Stimulated activated CD4-positive, alpha-beta T cell treated with anti-CD3 and anti-CD28 coated beads, Interleukin-1b, Interleukin-23, amount 100 ng/mL, for 48 hours (primary cell): ENCODE measurements around the gene LRRIQ4.
A peak's percentile ranks its signal among the peaks of the same experiment; 100 is the strongest.

Experiments
- DNase-seq: peaks from one replicate; pipeline ENCODE4 v3.0.0-alpha.2; 2020

Gene LRRIQ4

GRCh38 chr3:169812332-169813235, at the start of gene LRRIQ4, which contains the start of gene LRRC34:
Gene LRRIQ4, plus strand, starts transcription at chr3:169812870. Its CDS starts 9,052 bp downstream, at chr3:169821922.
Gene LRRC34, minus strand, starts transcription at chr3:169812904. Its CDS starts 356 bp downstream, at chr3:169812548.
- peak; percentile 76 for DNase-seq

DNA sequence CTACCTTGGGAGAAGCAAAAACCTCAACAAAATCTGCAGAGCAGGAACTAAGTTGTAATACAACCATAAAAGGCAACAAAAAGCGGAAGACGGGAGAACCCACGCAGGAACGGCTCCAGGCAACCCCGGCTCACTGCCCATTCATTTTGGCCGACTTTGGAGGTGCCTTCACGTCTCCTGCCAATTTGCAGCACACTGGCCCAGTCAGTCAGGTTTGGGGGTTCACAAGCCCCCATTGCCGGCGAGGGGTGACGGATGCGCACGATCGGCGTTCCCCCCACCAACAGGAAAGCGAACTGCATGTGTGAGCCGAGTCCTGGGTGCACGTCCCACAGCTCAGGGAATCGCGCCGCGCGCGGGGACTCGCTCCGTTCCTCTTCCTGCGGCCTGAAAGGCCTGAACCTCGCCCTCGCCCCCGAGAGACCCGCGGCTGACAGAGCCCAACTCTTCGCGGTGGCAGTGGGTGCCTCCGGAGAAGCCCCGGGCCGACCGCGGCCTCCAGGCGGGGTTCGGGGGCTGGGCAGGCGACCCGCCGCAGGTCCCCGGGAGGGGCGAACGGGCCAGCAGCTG, 48.3 kb upstream of the LRRIQ4 start:
- DNase-seq: peak; percentile 72

GRCh38 chr3:169764882-169765612, 47.6 kb upstream of the LRRIQ4 start, which contains the start of gene TERC:
Gene TERC, minus strand, starts transcription at chr3:169765060.
- DNase-seq: peak; percentile 94

DNA sequence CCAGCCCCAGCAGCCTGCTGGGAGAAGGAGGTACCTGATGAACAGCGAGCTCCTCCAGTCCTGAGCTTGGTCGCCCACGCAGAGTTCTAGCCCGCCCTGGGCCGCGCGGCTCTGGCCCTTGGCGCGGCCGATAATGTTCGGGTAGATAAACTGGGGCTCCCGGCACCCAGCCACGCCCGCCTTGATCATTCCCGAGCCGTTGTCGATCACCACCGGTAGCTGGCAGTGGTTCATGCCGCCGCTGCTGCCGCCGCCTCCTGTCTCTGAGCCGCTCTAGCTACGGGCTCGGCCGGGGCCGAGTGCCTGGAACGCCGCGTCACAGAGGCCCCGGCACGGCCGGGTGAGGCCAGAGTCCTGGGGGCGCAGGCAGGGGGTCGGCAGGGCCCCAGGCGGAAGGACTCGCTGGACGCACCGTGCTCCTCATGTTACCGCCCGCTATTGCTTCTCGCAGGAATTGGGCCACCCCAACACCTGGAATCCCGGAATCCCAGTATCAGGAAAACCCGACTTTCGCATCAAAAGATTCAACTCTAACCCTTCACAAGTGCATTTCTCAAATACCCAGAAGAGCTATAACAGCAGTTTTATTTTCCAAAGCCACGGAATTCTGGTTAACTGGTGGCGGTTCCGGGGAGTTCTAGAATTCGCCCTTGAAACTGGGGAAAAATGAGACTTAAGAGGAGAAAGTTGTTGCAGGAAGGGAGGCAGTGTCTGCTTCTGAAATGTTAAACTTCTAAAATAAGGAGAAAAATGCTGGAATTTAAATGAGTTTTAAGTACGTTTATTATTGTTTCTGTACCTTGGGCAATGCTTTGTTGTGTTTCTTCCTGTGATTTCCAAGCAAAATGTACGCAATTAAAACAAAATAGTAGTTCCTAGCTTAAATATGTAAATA, 43.1 kb upstream of the LRRIQ4 start, which contains the start of gene ACTRT3:
Gene ACTRT3, minus strand, starts transcription at position 275 of the 895 bp plus-strand sequence. Its CDS starts 41 bp downstream, at position 234.
- DNase-seq: peak; percentile 70

GRCh38 chr3:169771497-169772304, 41.0 kb upstream of the LRRIQ4 start:
- DNase-seq: peak; percentile 50

GRCh38 chr3:169772305-169772896, 40.3 kb upstream of the LRRIQ4 start:
- DNase-seq: no peak

- DNase-seq: peak; percentile 91
Measured at GRCh38 chr3:169772897-169773816, 39.5 kb upstream of the LRRIQ4 start, which contains the start of gene MYNN. Gene MYNN, plus strand, starts transcription at chr3:169773396. Its CDS starts 900 bp downstream, at chr3:169774296.

GRCh38 chr3:169774186-169774585, 38.5 kb upstream of the LRRIQ4 start:
- DNase-seq: no peak

GRCh38 chr3:169777822-169778221, 34.8 kb upstream of the LRRIQ4 start:
- no peak for DNase-seq

- no peak for DNase-seq
Measured at GRCh38 chr3:169780742-169781141, 31.9 kb upstream of the LRRIQ4 start.

DNA sequence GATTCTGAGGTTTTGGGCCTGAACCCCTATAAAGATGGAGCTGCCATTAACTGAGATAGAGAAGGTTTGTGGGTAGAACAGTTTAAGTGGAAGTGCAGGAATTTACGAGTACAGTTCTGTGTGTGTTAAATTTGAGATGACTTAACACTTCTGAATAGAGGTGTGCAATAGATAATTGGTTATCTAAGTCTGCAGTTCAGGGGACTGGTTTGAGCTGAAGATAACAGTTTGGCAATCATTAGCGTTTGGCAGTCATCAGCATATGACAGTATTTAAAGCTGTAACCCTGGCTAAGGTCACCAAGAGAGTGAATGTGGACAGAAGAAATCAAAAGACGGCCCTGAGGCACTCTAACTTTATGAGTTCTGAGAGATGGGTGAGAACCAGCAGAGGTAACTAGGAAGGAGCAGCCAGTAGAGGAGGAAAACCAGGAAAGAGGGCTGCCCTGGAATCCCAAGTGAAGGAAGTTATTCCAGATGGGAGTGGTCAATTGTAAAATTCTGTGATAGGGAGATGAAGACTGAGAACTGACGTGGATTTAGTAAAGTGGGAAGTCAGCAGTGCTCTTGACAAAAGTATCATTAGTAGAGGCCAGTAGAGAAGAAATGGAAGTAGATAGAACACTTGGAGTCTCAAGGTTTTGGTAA, 31.3 kb upstream of the LRRIQ4 start:
- no peak for DNase-seq

GRCh38 chr3:169787120-169787519, 25.6 kb upstream of the LRRIQ4 start:
- DNase-seq: no peak

DNA sequence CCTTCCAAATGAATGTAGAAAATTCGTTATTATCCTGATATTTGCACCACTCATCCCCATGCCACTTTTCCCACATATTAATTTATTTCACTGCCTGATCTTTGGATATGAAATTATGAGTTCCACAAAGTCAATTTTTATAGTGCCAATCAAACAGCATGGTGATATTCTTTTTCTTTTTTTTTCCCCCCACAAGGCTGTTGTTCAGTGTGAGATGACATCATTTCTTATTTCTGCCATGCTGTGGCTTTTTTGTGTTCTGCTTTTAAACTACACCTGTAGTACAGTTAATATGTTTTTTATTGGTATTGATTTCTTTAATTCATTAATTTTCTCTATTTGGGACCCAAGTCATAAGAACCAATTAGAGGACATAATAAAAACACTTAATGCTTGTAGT, 24.9 kb upstream of the LRRIQ4 start:
- DNase-seq: no peak

- no peak for DNase-seq
Measured at GRCh38 chr3:169790219-169790618, 22.5 kb upstream of the LRRIQ4 start.

GRCh38 chr3:169790687-169791429, 21.8 kb upstream of the LRRIQ4 start:
- DNase-seq: no peak

DNA sequence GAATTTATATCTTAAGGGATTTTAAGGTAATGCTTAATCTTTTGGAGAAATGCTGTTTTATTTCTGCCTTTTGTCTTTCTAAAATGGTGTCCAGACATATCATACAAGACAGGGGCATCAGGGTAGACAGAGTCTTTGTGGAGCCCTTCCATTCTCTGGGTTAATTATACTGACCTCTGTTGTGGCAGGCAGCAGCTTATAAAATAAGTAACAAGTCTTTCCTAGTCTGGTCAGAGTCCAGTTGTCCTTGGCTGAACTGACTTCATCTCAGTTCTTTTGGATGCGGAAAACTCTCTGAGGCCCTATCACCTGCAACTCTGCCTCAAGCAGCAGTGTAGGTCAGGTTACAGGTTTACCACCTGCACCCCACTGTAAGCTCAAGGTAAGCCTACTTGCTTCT, 20.3 kb upstream of the LRRIQ4 start:
- DNase-seq: no peak

DNA sequence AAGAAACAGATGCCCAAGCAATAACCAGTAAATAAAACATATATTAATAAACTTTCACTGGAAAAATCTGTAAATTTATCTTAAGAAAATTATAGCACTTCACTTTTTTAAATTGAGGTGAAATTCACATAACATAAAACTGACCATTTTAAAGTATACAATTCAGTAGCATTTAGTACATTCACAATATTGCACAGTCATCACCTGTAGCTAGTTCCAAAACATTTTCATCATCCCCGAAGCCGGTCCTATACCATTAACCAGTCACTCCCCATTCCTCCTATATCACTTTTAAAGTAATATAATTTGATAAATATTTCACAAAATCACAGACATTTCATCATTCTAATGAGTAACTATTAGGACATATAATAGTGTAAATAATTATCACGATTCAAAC, 8.0 kb upstream of the LRRIQ4 start:
- DNase-seq: no peak

DNA sequence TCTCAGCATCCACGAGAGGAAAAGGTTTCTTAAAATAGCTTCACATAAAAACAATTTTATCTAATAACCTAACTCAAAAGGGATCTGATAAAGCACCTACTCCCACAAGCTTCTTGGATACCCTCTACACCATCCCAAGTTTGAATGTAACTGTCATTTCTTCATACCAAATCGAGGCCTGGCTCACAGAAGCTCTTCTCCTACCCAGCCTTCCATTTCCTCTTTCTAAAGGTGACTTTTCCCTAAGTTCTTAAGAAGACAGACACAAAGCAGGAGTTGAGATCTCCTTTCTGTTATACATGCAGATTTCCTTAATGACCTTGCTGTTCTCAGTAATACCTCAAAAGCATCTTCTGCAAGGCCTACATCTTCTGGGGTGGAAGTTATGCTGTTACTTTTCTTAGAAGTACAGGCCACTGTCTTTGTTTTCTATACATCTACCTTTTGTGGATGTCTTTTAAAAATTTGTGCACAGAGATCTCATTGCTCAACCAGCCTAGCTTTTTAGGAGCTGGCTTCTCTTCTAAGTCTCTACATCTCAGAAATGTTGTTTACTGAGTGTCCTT, 3.4 kb upstream of the LRRIQ4 start:
- DNase-seq: no peak
